Upper lobe of left lung (tissue), 4 donors: ENCODE data around the gene IQCM.

Experiments used
- CTCF ChIP-seq, 6 experiments: fragments of 450-650 bp in 4 of 6; fragments of 200-600 bp in 2 of 6; sonication (generic) in 2 of 6; IDR thresholded peaks; one replicate each; pipeline ENCODE4 v1.5.1; 2016 to 2019; ENCODE audit warnings: antibody characterized with exemption in 6 of 6
- POLR2A ChIP-seq, 4 donors: fragments of 450-650 bp; IDR thresholded peaks; one replicate each; pipeline ENCODE4 v1.5.1; 2016 to 2017; ENCODE audit warnings: antibody characterized with exemption in 4 of 4, mild to moderate bottlenecking in 2 of 4

GRCh38 chr4:149531861-149532260 is 283.8 kb downstream of the IQCM start:
- TF ChIP-seq CTCF (IDR thresholded peaks at IDR 0.05): no peak
- no peak for TF ChIP-seq POLR2A (IDR thresholded peaks at IDR 0.05)
